GM12801 (cell line): ENCODE results near the gene SFMBT2.

Experiments
- CTCF ChIP-seq: IDR thresholded peaks from one replicate; pipeline ENCODE4 v1.5.1; 2011; ENCODE audit warnings: control low read depth; ENCODE audit not compliant: insufficient read length; ENCODE audit errors: extremely low read depth

Gene SFMBT2

GRCh38 chr10:7370511-7370910 is 40.3 kb downstream of the SFMBT2 start:
- TF ChIP-seq CTCF = no peak

- TF ChIP-seq CTCF = no peak
Measured at GRCh38 chr10:7365027-7365745, 45.6 kb downstream of the SFMBT2 start.

GRCh38 chr10:7364474-7364873 is 46.4 kb downstream of the SFMBT2 start:
- TF ChIP-seq CTCF = no peak

- no peak for TF ChIP-seq CTCF
Measured at GRCh38 chr10:7363700-7364099, 47.1 kb downstream of the SFMBT2 start.

- TF ChIP-seq CTCF = no peak
Measured at GRCh38 chr10:7362471-7362870, 48.4 kb downstream of the SFMBT2 start.

- no peak for TF ChIP-seq CTCF
Measured at GRCh38 chr10:7361316-7361715, 49.5 kb downstream of the SFMBT2 start.

GRCh38 chr10:7359954-7360353 is 50.9 kb downstream of the SFMBT2 start:
- TF ChIP-seq CTCF = no peak
